Upper lobe of left lung (tissue), 4 donors: ENCODE data around the gene HCFC2.
"Not testable (repeated sequence)": the region's sequence is repeated elsewhere in the genome, so short reads cannot be mapped to it uniquely, and the experiment has no call there.

Source experiments
- CTCF ChIP-seq, 6 experiments: fragments of 450-650 bp in 4 of 6; fragments of 200-600 bp in 2 of 6; sonication (generic) in 2 of 6; IDR thresholded peaks; one replicate each; pipeline ENCODE4 v1.5.1; 2016 to 2019; ENCODE audit warnings: antibody characterized with exemption in 6 of 6
- POLR2A ChIP-seq, 4 donors: fragments of 450-650 bp; IDR thresholded peaks; one replicate each; pipeline ENCODE4 v1.5.1; 2016 to 2017; ENCODE audit warnings: antibody characterized with exemption in 4 of 4, mild to moderate bottlenecking in 2 of 4
- POLR2AphosphoS5 ChIP-seq, 2 donors: sonication (generic); formaldehyde crosslinking; IDR thresholded peaks; one replicate each; pipeline ENCODE4 v1.5.1; 2017; ENCODE audit warnings: antibody characterized with exemption in 2 of 2

- not testable (repeated sequence) for TF ChIP-seq CTCF, POLR2A, POLR2AphosphoS5 (IDR thresholded peaks at IDR 0.05)
Observed at GRCh38 chr12:104030596-104030995, 33.7 kb upstream of the HCFC2 start.
